GM18907 (cell line): ENCODE data around the gene RXFP2.
A peak's percentile ranks its signal among the peaks of the same experiment; 100 is the strongest.

Source experiments
- ATAC-seq: cut with Tn5 transposase; IDR thresholded peaks from one replicate; pipeline ENCODE4 v1.9.1; 2021; ENCODE audit warnings: mild to moderate bottlenecking, moderate library complexity; ENCODE audit not compliant: unreplicated experiment

Gene RXFP2

GRCh38 chr13:31739226-31739625 is at the start of gene RXFP2:
Gene RXFP2 (plus strand): TSS chr13:31739526. CDS start chr13:31739613, 87 bp downstream.
- no peak for ATAC-seq

DNA sequence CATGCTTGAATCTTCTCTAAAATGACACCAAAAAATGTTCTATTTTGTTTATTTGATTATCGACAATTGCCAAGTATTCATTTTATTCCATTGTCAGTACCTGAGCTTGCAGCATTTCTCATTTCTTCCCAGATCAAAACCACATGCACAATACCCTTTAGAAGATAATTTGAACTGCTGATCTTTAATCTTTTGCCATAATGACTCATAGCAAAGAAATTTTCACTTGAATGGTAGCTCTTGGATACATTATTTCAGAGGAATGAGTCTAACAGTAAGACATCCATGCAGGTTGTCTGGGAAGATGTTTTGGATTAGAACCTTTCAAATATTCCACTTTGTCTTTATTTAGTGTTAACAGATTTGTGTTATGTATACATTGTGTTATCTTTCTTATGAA is 42.0 kb upstream of the RXFP2 start:
- no peak for ATAC-seq

DNA sequence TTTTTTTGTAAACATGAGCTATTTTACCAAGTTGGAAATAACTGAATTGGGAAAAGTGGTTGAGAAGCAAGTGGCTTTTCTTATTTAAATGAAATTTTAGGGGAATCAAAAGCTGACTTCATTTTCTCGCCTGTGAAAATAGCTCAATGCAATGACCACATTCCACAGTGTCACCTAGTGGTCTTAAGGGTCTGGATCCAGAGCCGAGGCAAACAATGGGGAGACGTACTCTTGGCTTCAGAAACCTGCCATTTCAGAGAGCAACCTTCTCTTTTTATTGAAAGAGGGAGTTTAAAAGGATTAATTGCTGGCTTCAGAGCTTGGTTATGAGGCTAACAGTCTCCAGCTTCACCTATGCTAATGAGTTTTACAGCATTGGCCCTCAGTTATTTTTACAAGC is 39.7 kb upstream of the RXFP2 start:
- no peak for ATAC-seq

DNA sequence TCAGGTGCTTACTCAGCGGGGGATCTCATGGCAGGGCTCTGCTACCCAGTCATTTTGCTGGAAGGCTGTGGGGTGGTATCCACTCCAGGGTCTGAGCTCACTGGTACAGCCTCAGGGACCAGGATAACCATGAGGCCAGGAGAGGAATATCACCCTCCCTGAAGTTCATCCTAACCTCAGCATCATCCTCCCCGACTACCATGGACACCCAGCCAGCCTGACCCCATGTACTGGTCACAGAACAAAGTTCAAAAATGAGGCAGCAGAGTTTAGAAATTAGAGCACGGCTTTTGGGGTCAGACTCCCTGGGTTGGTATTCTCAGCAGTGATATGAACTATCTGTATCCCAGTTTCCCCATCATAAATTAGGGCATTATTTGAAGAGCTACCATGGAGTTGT is 35.5 kb upstream of the RXFP2 start:
- no peak for ATAC-seq

- ATAC-seq, result no peak
Observed at GRCh38 chr13:31706105-31706504, 33.2 kb upstream of the RXFP2 start.

GRCh38 chr13:31717583-31717982 is 21.7 kb upstream of the RXFP2 start:
- no peak for ATAC-seq

GRCh38 chr13:31719214-31719613 is 20.1 kb upstream of the RXFP2 start:
- ATAC-seq, result no peak

DNA sequence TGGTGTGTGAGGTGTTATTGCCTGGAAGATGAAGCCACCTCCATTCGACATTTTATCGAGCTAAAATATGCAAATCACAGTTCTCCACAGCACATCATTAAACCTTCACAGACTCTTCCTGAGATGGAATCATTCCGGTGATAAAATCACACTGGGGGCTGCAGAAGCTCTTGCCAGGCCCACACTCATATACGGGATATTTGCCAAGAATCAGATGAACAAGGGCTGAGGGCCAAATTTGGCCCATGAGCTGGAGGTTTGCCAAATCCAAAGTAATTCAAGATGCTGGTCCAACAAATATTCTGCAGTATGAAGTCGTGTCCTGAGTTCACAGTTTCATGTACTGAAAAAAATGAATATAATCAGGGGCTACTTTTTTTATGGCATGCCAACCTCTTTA is 16.7 kb upstream of the RXFP2 start:
- no peak for ATAC-seq

DNA sequence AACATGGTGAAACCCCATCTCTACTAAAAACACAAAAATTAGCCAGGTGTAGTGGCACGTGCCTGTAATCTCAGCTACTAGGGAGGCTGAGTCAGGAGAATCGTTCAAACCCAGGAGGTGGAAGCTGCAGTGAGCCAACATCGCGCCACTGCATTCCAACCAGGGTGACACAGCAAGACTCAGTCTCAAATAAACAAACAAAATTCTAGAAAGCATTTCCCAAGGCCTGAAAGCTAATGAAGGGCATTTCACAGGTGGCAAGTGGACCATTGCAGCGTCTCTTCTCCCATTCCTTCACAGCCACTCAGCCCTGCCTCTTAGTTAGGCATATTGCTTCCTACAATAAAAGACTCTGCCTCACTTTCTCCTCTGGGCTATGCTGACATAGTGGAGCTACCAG is 13.5 kb upstream of the RXFP2 start:
- ATAC-seq, result no peak

GRCh38 chr13:31731921-31732320 is 7.4 kb upstream of the RXFP2 start:
- no peak for ATAC-seq

GRCh38 chr13:31733066-31733465 is 6.3 kb upstream of the RXFP2 start:
- ATAC-seq, result no peak

- ATAC-seq, result no peak
Observed at GRCh38 chr13:31733647-31734046, 5.7 kb upstream of the RXFP2 start.

DNA sequence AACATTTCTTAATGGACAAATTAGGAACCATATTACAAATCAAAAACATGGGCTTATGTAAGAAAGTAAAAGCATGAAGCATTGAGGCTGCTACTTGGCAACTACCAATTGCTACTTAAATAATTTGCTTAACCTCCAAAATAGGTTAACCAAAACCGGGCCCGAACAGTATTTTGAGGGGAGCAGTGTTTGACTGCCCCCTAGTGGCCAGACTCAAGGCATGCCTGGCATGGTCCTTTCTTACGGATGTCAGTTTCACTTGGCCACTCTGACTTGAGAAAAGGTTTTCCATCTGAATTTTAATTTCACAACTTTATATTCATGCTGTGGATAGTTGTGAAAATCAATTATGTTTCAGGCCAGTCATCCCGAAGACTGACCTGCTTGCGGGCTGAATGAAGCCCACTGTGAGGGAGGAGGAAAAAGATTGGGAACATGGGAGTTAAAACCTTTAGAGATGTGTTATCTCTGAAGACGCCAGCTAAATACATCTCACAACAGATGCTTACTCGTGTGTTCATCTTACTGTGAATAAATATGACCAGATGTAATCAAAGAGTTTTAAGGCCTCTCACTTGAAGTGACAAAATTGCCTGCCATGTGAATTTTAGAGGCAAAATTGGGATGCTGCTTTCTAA is 2.9 kb downstream of the RXFP2 start:
- peak; percentile 92 for ATAC-seq

- ATAC-seq, result no peak
Observed at GRCh38 chr13:31747291-31747690, 8.0 kb downstream of the RXFP2 start.

GRCh38 chr13:31747966-31748365 is 8.6 kb downstream of the RXFP2 start:
- ATAC-seq, result no peak

GRCh38 chr13:31749929-31750328 is 10.6 kb downstream of the RXFP2 start:
- ATAC-seq, result no peak

DNA sequence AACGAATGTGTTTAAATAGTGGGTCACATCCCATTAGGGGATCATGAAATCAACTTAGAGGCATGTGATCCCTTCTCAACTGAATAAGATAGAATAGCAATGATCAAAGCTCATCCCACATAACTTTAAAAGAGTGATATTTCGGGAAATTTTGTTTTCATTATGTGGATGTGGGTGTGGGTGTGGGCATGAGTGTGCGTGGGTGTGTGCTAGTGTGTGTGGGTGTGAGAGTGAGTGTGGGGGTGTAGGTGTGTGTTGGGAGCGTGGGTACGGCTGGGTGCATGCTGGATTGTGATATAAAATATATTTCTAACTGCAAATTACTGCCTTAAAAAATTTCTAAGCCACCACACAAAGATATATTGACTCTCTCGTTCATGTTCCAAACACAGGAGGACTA is 15.9 kb downstream of the RXFP2 start:
- no peak for ATAC-seq

- ATAC-seq, result no peak
Observed at GRCh38 chr13:31755803-31756212, 16.5 kb downstream of the RXFP2 start.

GRCh38 chr13:31756346-31756745 is 17.0 kb downstream of the RXFP2 start:
- no peak for ATAC-seq

DNA sequence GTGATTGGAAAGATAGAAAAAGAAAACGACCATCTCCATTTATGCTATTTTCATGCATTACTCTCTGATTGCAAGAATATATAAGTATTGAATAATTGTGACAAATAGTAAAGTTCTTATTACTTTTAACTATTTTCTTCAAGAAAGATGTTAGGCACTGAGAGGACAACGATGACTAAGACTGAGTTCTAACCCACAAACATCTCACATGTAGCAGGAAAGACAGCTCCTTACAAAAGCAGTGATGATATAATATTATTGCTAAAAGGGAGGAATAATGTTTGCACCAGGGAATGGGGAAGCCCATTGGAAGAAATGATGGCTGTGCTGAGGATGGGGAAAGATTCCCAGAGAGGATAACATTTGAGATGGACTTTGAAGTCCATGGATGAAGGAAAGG is 22.6 kb downstream of the RXFP2 start:
- no peak for ATAC-seq

DNA sequence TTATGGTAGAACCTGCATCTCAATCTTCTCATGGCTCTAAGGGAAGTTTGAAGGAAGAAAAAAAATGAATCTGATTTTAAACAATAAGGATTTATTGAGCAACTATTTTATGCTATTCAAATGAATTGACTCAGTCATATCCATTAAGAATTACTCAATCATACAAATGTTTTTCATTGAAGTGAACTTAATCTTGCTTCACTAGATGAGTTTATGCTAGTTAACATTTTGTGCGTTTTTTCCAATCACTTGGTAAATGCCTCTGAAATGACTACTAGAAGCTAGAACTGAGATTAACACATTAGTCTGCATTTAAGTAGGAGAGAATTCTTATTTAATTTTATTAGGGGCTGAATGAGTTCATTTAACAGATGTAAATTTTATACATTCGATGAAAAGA is 25.2 kb downstream of the RXFP2 start:
- no peak for ATAC-seq

DNA sequence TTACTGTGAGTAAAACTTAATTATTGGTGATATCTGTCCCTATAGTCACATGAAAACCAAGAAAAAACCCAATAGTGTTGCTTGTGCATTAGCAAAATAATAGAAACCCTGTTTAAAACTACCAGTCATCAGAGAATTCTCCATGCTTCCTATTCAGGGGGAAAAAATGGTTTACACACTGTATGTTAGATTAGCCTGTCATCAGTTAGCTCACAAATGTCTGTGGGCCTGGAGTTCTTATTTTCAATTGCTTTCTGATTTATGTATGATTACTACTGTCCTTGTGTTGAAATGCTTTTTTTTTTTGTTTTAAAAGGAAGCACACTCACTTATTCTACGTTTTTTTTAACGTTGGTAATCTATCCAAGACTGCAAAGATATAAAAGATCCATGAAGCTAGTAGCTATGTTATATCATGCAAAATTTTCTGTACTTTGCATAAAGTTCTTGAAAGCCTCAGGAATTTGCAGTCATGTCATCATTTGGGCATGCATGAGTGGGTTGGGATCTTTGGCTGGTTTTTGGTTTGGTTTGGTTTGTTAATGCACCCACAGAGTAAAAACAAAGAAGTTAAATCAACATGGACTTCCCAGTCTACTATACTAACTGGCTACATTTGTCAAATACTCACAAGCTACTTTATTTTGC is 25.9 kb downstream of the RXFP2 start:
- ATAC-seq, result no peak
